HG03045 (cell line): Measurements from ENCODE around the gene TAL2.

Experiments used
- ATAC-seq: cut with Tn5 transposase; IDR thresholded peaks from one replicate; pipeline ENCODE4 v1.9.1; 2021; ENCODE audit warnings: mild to moderate bottlenecking, moderate library complexity; ENCODE audit not compliant: unreplicated experiment

TAL2 gene

GRCh38 chr9:105673850-105674387, 11.7 kb downstream of the TAL2 start:
- ATAC-seq = no peak

GRCh38 chr9:105676351-105676923, 14.2 kb downstream of the TAL2 start:
- no peak for ATAC-seq

DNA sequence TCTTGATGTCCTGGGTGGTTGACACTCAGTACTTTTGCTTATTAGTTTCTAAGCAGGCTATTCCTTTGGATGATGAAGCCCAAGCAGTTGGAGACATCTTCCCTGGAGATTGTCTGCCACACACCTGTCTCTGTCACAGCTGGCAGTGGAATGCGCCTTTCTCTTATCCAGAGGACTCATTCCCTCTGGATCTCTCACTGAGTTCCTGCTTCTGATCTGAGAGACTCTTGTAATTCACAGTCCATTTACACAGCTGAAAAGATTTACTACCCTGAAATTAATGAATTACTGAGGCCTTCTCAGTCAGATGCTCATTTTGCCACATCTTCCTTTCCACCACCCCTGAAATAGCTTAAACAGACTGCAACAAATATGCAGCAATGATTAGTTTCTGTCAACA, 15.9 kb downstream of the TAL2 start:
- ATAC-seq = no peak

- no peak for ATAC-seq
Observed at GRCh38 chr9:105678781-105679180, 16.5 kb downstream of the TAL2 start.

DNA sequence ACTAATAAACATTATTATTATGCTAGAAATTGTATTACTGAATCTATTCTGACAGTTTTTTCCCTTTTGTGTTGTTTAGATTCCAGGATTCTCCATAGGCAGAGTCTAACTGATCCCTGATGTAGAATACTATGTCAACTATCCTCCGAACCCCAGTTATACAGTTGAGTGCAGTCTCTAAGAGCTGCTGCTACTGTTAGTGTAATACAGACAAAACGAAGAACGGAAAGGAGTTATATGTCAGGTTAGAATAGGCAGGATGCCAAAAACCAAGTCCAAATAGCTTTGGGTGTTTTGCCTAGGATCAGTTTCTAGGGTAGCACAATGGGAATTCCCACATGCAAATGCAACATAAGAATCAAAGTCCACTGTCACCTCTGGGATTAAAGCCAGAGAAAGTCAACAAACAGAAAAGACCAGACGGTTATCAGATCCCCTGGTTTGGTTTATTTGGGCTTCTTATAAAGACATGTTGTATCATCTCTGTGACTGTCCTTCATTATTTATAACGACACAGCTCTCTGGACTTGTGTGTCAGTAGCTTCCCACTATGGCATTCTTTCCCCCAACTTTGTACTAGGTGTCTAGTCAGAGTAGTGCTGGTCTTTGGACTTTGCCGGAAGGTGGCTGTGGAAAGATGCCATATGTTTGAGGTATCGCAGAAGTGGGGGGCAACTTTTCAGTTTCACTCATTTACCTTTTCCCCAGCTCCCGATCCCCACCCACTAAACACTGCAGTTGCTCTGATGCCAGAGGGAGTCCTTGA, 17.2 kb downstream of the TAL2 start:
- ATAC-seq = no peak

DNA sequence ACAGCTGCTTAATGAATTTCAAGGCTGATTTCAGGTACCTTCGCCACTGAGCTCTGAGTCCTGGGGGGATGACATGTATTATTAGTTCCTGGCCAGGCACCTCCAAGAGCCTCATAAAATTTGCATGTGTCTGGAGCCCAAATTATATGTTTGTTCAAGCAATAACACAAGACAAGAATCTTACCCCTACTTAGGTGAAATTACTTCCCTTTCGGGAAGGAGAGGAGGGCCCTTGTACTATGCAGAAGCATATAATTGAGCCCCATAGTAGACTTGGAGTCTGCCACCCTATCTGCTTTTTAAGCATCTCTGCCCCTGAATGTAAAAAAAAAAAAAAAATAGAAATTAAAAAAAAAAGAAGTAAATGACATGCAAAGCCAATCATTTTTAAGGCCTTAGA, 19.1 kb downstream of the TAL2 start:
- no peak for ATAC-seq

DNA sequence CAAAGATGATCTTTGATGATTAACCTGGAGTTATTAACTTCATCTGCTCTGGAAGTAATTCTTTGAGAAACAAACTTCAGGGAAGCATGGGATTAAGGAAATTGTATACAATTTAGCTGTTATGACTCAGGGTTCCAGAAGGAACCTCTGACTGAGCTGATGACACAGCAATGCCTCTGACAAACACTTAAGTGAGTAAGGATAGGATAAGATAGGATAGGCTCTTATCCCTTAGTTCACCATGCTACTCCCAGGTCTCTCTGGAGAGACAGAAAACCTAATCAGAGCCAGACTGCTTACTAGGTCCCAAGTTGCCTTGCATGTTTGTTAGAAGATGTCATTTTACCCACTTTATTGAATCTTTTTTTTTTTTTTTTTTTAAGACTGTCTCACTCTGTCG, 19.5 kb downstream of the TAL2 start:
- ATAC-seq = no peak

GRCh38 chr9:105683688-105684275, 21.5 kb downstream of the TAL2 start:
- no peak for ATAC-seq

GRCh38 chr9:105686936-105687335, 24.7 kb downstream of the TAL2 start:
- no peak for ATAC-seq

DNA sequence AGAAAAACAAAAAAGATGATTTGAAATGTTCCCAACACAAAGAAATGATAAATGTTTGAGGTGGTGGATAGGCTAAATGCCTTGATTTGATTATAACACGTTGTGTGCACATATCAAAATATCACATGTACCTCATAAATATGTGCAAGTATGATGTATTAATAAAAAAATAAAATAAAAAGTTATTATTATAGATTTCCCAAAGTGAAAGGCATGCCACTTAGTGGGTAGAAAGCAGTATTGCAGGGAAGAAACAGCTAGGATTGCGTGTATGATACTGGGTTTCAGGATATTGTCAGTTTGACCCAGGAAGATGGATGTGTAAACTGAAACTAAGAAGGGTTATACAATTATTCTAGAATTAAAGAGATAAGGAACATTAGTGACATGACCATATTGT, 28.5 kb downstream of the TAL2 start:
- no peak for ATAC-seq

DNA sequence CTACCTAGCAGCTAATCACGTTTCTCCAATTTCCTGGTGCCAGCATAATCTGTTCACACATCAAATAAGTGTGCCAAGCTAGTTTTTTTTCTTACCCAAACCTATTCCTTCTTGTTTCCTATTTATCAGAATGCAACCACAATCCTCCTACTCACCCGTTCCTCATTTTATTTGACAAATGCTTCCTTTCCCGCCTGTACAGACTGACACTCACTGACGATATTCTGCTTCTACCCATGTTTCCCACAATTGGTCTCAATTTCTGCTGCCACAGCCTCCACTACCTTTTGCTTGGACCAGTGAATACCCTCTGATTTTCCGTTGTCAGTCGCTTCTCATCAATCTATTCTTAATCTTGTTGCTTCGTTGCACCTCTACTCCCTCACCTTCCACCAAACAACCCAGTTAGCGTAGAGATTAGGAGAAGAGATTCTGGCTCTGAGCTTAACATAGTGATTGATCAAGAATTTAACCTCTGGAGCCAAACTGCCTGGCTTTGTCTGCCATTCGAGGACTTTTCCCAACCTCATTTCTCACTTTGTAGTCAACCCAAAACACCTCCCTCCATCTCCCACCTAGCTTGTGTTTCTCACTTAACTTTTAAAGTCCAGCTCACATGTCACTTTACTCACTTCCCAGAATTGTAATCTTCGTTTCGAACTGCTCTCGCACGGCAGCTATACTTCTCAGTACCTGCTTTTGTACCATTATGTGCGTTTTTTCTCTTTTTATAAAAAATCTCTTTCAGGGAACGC, 31.4 kb downstream of the TAL2 start:
- peak; percentile 28 for ATAC-seq

GRCh38 chr9:105694190-105694847, 32.1 kb downstream of the TAL2 start, which contains the start of gene TMEM38B:
Gene TMEM38B (plus strand): TSS chr9:105694541. CDS start chr9:105694661, 120 bp downstream.
- peak; percentile 76 for ATAC-seq

DNA sequence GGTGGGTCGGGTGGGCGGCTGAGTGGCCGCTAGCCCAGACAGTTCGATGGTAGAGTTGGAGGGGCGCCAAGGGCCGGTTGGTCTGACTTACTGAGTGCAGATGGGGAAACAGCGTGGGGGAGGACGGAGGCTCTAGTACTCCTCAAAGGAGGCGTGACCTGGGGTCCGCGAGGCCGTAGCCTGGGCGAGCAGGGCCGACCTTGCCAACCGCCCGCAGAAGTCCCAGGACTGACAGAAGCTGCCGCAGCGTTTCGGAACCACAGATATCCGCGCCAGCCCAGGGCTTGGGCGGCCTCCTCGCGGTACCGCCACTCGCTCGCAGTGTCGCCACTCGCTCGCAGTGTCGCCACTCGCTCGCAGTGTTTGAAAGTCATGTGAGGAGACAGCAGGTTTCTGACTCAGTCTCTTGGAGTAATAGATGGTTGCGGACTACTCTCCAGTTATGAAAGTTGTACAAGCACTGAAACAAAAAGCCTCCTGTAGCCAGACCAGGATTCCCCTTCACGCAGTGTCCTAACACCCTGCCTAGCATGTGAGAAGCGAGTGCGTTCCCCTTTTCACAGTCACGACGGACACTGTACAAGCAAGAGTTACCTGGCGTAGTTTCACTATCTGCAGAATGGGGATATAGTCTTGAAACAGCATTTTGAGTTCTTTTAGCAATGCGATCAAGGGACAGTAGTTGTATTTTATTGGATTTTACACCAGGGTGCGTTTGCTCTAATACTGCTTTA, 32.8 kb downstream of the TAL2 start:
- peak; percentile 72 for ATAC-seq

DNA sequence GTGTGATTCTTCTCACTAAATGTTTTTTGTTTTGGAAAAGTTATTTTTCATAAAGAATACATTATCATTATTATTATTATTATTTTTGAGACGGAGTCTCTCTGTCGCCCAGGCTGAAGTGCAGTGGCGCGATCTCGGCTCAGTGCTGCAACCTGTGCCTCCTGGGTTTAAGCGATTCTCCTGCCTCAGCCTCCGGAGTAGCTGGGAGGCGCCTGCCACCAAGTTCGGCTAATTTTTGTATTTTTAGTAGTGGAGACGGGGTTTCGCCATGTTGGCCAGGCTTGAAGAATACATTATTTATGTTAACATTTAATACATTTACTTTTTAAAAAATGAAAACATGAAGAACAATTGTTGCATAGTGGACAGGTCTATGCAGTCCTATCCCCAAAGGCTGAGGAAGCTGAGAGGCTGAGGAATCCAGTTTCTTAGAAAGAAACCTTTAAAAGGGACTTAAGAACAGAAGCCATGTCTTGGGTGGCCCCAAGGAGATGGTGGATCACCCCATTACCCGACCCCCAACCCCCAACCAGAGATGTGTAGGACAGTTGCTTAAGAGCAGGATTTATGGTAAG, 34.0 kb downstream of the TAL2 start:
- no peak for ATAC-seq

DNA sequence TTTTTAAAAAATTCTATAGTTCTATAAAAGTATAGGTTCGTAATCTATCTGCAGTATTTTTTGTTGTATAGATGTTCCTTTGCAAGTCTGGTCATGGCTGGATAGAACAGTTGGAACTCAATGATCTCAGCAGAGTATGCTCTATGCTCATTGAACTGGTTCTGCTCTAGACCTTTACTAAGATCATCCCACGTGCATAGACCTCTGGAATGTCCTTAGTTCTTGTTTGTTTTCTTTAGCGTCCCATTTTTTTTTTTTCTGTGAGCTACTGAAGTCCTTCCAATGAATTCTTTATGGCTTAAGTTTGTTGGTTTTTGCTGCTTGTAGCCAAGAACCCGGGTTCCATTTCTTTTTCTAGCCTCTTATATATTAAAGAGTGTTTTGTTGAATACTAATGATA, 35.6 kb downstream of the TAL2 start:
- ATAC-seq = no peak

GRCh38 chr9:105698348-105698870, 36.2 kb downstream of the TAL2 start:
- no peak for ATAC-seq

GRCh38 chr9:105700668-105701067, 38.4 kb downstream of the TAL2 start:
- ATAC-seq = no peak

DNA sequence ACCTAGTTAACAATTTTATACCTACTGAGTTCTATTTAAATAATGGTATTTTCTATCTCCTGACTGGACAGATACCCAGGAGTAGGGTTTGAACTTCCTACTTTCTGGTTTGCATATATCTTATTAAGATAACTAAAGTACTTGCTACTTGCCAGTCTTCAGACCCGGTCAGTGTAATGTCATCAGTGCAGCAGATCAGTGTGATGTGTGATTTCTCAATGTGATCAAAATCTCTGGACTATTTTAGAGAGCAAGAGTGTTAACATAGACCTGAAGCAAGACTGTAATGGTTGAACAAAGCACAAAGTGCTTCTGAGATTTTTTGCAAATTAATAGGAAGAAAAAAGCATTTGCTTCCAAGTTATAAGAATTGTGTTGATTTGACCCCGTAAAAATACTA, 38.9 kb downstream of the TAL2 start:
- ATAC-seq = no peak

- no peak for ATAC-seq
Observed at GRCh38 chr9:105702207-105702606, 40.0 kb downstream of the TAL2 start.
